Nephron progenitor cell (in vitro differentiated cells): Measurements from ENCODE around the gene NSMCE3.

ENCODE experiments used
- DNase-seq: peaks from one replicate; pipeline ENCODE4 v3.0.0; 2021
- H3K27ac Mint-ChIP-seq: 2 replicates; pipeline ENCODE4 v1.8.0; 2021; ENCODE audit warnings: mild to moderate bottlenecking, moderate library complexity, mixed read lengths
- H3K27me3 Mint-ChIP-seq: 2 replicates; pipeline ENCODE4 v1.8.0; 2021; ENCODE audit warnings: mild to moderate bottlenecking, low read depth, mixed read lengths; ENCODE audit not compliant: poor library complexity
- H3K36me3 Mint-ChIP-seq: 2 replicates; pipeline ENCODE4 v1.8.0; 2021; ENCODE audit warnings: low read depth, mixed read lengths
- H3K4me1 Mint-ChIP-seq: 2 replicates; pipeline ENCODE4 v1.8.0; 2021; ENCODE audit warnings: mixed read lengths
- H3K4me3 Mint-ChIP-seq: 2 replicates; pipeline ENCODE4 v1.8.0; 2021; ENCODE audit warnings: mild to moderate bottlenecking, moderate library complexity, mixed read lengths
- H3K9me3 Mint-ChIP-seq: 2 replicates; pipeline ENCODE4 v1.8.0; 2021; ENCODE audit warnings: mild to moderate bottlenecking, moderate library complexity, mixed read lengths
- TF ChIP-seq, protein P1 (sequence below): fragments of 200-600 bp; sonication (generic); IDR thresholded peaks from 2 replicates; pipeline ENCODE4 v1.5.0; 2021; ENCODE audit warnings: antibody characterized with exemption

Gene NSMCE3

DNA sequence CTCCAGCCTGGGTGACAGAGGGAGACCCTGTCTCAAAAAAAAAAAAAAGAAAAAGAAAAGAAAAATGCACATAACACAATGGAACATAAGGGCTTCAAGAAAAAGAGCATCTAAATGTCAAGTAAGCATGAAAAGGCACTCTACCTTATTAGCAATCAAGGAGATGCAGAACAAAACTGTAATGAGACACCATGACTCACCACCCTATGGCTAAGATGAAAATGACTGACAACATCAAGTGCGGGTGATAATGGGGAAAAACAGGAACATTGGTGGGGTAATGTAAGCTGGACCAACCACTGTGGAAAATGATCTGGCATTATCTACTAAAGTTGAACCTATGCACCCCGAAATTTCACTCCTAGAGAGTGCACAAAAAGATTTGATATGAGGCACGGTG is 19.6 kb upstream of the NSMCE3 start:
- no peak overlapping the region for H3K27ac Mint-ChIP-seq
- H3K36me3 Mint-ChIP-seq = no peaks in the 10 kb centered on the region
- TF ChIP-seq, protein P1, sequence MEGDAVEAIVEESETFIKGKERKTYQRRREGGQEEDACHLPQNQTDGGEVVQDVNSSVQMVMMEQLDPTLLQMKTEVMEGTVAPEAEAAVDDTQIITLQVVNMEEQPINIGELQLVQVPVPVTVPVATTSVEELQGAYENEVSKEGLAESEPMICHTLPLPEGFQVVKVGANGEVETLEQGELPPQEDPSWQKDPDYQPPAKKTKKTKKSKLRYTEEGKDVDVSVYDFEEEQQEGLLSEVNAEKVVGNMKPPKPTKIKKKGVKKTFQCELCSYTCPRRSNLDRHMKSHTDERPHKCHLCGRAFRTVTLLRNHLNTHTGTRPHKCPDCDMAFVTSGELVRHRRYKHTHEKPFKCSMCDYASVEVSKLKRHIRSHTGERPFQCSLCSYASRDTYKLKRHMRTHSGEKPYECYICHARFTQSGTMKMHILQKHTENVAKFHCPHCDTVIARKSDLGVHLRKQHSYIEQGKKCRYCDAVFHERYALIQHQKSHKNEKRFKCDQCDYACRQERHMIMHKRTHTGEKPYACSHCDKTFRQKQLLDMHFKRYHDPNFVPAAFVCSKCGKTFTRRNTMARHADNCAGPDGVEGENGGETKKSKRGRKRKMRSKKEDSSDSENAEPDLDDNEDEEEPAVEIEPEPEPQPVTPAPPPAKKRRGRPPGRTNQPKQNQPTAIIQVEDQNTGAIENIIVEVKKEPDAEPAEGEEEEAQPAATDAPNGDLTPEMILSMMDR = no peak
- H3K4me3 Mint-ChIP-seq = no peak overlapping the region
- H3K4me1 Mint-ChIP-seq = peaks cover 3% of the 10 kb centered on the region
- no peak for DNase-seq
- peaks cover 7% of the 10 kb centered on the region for H3K27me3 Mint-ChIP-seq
- no peaks in the 10 kb centered on the region for H3K9me3 Mint-ChIP-seq

DNA sequence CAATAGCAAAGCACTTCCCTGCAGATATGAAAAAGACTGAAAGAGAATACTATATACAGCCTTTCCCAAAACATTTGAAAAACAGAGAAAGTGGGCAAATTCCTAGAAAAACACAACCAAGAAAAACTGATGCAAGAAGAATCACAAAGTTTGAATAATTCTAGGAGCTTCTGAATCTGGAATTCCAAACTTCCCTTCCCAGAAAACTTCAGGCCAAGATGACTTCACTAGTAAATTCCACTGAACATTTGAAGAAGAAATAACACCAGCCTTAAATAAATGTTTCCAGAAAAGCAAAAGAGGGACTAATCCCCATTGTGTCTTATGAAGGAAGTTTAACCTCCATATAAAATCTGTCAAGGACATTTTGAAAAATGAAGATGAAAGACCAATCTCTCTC is 15.8 kb upstream of the NSMCE3 start:
- no peak overlapping the region for H3K4me3 Mint-ChIP-seq
- no peak overlapping the region for H3K27ac Mint-ChIP-seq
- no peaks in the 10 kb centered on the region for H3K36me3 Mint-ChIP-seq
- DNase-seq = no peak
- H3K4me1 Mint-ChIP-seq = no peaks in the 10 kb centered on the region
- TF ChIP-seq, protein P1 = no peak
- H3K9me3 Mint-ChIP-seq = no peaks in the 10 kb centered on the region
- H3K27me3 Mint-ChIP-seq = peaks cover 14% of the 10 kb centered on the region

DNA sequence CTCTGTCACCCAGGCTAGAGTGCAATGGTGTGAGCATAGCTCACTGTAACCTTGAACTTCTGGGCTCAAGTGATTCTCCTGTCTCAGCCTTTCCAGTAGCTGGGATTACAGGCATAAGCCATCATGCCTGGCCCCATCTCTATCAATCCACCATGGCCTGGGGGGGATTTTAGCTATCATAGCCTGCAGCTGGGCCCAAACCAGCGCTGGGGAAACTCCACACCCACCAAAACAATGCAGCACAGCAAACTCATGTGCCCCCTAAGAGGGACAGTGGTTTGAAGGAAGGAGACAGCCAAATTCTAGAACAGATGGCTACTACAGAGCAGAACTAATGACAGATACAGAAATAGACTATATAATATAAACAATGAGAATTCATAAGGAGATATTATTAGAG is 13.8 kb upstream of the NSMCE3 start:
- Mint-ChIP-seq H3K36me3 (no peaks in the 10 kb centered on the region), H3K4me3 (no peak overlapping the region), H3K27ac (no peak overlapping the region), H3K9me3 (no peaks in the 10 kb centered on the region), H3K4me1 (no peaks in the 10 kb centered on the region), H3K27me3 (peaks cover 10% of the 10 kb centered on the region)
- TF ChIP-seq, protein P1 = no peak
- no peak for DNase-seq

DNA sequence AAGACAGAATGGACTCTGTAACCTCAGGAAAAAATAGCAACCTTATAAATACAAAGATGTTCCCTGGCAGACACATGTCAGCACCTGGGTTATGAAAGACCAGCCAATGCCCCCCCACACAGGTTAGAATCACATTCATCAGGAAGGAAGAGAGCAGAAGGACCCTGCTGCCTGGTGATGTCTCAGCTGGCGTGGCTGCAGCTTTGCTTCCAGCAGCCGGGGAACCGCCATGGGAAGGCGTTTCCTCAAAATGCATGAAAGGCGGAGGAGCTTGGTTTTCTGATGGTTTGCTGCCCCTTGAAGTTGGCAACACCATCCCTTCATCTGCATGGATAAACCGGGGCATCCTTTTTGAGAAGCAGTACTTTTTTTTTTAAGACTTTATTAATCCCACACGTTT is 10.9 kb upstream of the NSMCE3 start:
- no peak for DNase-seq
- Mint-ChIP-seq H3K27ac (no peak overlapping the region), H3K4me3 (no peak overlapping the region), H3K9me3 (no peaks in the 10 kb centered on the region), H3K4me1 (no peaks in the 10 kb centered on the region), H3K27me3 (peaks cover 6% of the 10 kb centered on the region), H3K36me3 (no peaks in the 10 kb centered on the region)
- TF ChIP-seq, protein P1 = no peak

DNA sequence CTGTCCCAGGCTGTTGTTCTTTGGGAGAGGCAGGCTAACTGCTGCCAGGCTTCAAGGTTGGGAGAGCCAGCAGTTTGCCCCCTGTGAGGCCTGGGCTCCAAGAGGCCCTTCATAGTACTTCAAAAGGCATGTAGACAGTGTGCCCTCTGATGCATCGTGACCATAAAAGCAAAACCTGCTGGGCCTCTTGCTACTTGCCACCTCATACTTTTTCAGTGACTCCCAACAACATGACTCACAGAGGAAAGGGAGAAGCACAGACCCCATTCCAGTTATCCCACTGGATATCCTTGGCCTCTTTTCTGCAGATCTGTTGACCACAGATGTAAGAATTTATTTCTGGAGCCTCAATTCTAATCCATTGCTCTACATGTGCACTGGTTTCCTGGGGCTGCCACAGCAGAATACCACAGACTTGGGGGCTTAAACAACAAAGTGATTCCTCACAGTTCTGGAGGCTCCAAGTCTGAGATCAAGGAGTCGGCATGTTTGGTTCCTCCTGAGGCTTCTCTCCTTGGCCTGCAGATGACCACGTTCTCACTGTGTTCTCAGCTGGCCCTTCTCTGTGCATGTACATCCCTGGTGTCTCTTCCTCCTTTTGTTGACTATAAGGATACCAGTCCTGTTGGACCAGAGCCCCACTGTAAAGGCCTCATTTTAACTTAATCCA is 8.9 kb upstream of the NSMCE3 start:
- H3K4me3 Mint-ChIP-seq = no peak overlapping the region
- TF ChIP-seq, protein P1 = no peak
- H3K27ac Mint-ChIP-seq = no peak overlapping the region
- H3K27me3 Mint-ChIP-seq = peaks cover 6% of the 10 kb centered on the region
- no peak for DNase-seq
- no peaks in the 10 kb centered on the region for H3K9me3 Mint-ChIP-seq
- no peaks in the 10 kb centered on the region for H3K36me3 Mint-ChIP-seq
- H3K4me1 Mint-ChIP-seq = no peaks in the 10 kb centered on the region

DNA sequence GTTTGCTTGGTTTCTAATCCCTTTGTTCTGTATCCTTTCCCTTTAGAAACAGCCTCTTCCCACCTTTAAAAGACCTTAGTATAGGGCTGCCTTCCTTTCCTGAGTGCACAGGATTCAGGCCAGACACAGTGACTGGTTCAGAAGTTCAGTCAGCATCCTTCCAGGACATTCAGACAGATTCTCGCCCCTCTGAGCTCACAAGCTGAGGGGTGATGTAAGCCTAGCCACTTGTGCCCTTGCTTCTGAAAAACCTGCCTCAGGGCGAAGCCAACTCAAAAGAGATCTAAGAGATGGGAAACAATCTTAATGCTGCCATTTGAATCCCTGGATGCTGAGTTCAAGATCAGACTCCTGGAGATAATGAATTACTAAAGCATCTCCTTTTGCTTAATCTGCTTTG is 6.7 kb upstream of the NSMCE3 start:
- no peak for DNase-seq
- Mint-ChIP-seq H3K36me3 (no peaks in the 10 kb centered on the region), H3K27me3 (peaks cover 2% of the 10 kb centered on the region), H3K9me3 (no peaks in the 10 kb centered on the region), H3K4me1 (peaks cover 4% of the 10 kb centered on the region), H3K27ac (no peak overlapping the region), H3K4me3 (no peak overlapping the region)
- TF ChIP-seq, protein P1 = no peak
